Neural crest cell (in vitro differentiated cells): ENCODE data around the gene VPS35L. TPM values are rescaled to one million over a fixed set of nuclear protein-coding genes. Genes with fewer than 3 reads are reported as not detected.

Source experiments
- DNase-seq: peaks from one replicate; pipeline ENCODE4 v3.0.0; 2021; ENCODE audit warnings: low read depth, mixed read lengths, low spot score
- H3K27ac Mint-ChIP-seq: one replicate; pipeline ENCODE4 v1.8.0; 2021; ENCODE audit warnings: mild to moderate bottlenecking, mixed read lengths; ENCODE audit not compliant: unreplicated experiment
- H3K27me3 Mint-ChIP-seq: 2 replicates; pipeline ENCODE4 v1.8.0; 2021; ENCODE audit warnings: low read depth, mild to moderate bottlenecking, mixed read lengths
- H3K36me3 Mint-ChIP-seq: 2 replicates; pipeline ENCODE4 v1.8.0; 2021; ENCODE audit warnings: low read depth, mild to moderate bottlenecking, mixed read lengths
- H3K4me1 Mint-ChIP-seq: 2 replicates; pipeline ENCODE4 v1.8.0; 2021; ENCODE audit warnings: mixed read lengths
- H3K4me3 Mint-ChIP-seq: one replicate; pipeline ENCODE4 v1.8.0; 2021; ENCODE audit warnings: mild to moderate bottlenecking, mixed read lengths
- H3K9me3 Mint-ChIP-seq: 2 replicates; pipeline ENCODE4 v1.8.0; 2021; ENCODE audit warnings: mixed read lengths
- total RNA-seq: library from RNA; stranded (reverse); gene quantifications from 2 replicates; pipeline ENCODE4 v1.2.1, GENCODE V29; 2021
- TF ChIP-seq, protein P1 (sequence below): fragments of 200-600 bp; sonication (generic); conservative IDR thresholded peaks from 2 replicates; pipeline ENCODE4 v1.5.0; 2021; ENCODE audit warnings: antibody characterized with exemption, mild to moderate bottlenecking

VPS35L gene
- total RNA-seq, 1 donor from 2014 or later = 59.1 TPM

DNA sequence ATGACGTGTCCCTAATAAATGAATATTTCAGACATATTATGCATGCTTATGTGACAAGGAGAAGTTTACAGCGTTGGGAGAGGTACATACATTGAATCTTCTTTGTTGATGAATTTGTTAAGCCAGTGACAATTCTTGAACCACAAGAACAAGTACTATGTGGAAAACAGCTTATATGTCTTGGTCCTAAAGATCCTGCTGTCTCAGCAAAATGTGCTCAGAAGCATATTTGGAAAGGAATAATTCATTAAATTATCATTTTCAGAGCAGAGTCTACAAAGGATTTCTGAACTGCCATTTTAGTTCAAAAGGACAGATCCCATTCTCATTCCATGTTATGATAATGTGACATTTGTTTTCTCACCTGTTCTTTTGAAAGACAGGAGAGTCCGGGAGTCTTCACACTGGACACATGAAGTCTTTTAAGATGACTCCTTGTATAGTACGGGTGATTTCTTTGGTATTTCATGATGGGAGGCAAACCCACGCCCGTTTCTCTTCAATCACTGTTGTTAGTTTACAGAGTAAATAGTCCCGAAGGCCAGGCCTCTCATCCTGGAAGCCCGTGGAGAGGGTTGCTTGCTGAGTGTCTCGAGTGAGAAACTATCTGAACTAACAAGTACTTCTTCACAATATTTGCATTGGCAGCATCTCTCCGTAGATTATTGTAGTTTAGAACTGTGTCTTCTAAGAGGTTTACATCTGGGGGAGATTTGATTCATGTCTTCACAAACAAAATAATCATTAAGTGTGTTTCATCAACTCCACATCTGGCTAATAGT is 26.7 kb downstream of the VPS35L start:
- peaks cover 10% of the 10 kb centered on the region for H3K4me1 Mint-ChIP-seq
- H3K27me3 Mint-ChIP-seq = no peaks in the 10 kb centered on the region
- H3K36me3 Mint-ChIP-seq = peaks cover 37% of the 10 kb centered on the region
- no peak for DNase-seq
- H3K27ac Mint-ChIP-seq = no peak overlapping the region
- TF ChIP-seq, protein P1, sequence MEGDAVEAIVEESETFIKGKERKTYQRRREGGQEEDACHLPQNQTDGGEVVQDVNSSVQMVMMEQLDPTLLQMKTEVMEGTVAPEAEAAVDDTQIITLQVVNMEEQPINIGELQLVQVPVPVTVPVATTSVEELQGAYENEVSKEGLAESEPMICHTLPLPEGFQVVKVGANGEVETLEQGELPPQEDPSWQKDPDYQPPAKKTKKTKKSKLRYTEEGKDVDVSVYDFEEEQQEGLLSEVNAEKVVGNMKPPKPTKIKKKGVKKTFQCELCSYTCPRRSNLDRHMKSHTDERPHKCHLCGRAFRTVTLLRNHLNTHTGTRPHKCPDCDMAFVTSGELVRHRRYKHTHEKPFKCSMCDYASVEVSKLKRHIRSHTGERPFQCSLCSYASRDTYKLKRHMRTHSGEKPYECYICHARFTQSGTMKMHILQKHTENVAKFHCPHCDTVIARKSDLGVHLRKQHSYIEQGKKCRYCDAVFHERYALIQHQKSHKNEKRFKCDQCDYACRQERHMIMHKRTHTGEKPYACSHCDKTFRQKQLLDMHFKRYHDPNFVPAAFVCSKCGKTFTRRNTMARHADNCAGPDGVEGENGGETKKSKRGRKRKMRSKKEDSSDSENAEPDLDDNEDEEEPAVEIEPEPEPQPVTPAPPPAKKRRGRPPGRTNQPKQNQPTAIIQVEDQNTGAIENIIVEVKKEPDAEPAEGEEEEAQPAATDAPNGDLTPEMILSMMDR = no peak
- no peak overlapping the region for H3K4me3 Mint-ChIP-seq
- peaks cover 6% of the 10 kb centered on the region for H3K9me3 Mint-ChIP-seq

DNA sequence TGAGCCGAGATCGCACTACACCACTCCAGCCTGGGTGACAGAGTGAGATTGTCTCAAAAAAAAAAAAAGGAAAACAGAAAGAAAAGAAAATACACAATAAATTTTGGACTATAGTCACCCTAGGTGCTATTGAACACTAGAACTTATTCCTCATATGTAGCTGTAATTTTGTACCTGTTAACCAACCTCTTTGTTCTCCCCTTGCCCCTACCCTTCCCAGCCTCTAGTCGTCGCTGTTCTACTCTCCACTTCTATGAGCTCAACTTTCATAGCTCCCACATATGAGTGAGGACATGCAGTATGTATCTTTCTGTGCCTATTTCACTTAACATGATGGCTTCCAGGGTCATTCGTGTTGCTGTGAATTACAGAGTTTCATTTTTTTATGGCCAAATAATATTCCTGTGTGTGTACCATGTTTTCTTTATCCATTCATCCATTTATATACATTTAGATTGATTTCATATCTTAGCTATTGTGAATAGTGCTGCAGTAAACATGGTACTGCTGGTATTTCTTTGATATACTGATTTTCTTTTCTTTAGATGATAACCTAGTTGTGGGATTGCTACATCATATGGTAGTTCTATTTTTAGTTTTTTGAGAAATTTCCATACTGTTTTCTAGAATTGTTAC is 28.3 kb downstream of the VPS35L start:
- no peak overlapping the region for H3K27ac Mint-ChIP-seq
- H3K4me1 Mint-ChIP-seq = peaks cover 4% of the 10 kb centered on the region
- TF ChIP-seq, protein P1 = peak; percentile 85
- DNase-seq = peak; percentile 24
- peaks cover 6% of the 10 kb centered on the region for H3K9me3 Mint-ChIP-seq
- H3K4me3 Mint-ChIP-seq = no peak overlapping the region
- no peaks in the 10 kb centered on the region for H3K27me3 Mint-ChIP-seq
- H3K36me3 Mint-ChIP-seq = peaks cover 32% of the 10 kb centered on the region

DNA sequence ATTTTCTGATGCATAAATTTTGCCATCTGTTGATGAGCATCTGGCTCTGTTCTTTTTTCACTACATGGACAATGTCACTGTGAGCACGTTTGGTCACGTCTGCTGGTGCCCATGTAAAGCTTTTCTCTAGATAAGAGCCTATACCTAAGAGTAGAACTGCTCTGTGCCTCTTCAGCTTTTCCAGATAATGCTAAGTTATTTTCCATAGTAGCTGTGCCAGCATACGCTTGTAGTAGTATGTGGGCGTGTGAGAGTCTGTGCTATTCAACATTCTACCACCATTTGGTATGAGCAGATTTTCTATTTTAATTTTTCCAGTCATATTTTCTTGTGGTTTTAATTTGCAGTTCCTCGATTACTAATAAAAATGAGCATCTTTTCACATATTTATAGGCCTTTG is 33.2 kb downstream of the VPS35L start:
- Mint-ChIP-seq H3K27ac (no peak overlapping the region), H3K4me3 (no peak overlapping the region)
- DNase-seq = no peak

DNA sequence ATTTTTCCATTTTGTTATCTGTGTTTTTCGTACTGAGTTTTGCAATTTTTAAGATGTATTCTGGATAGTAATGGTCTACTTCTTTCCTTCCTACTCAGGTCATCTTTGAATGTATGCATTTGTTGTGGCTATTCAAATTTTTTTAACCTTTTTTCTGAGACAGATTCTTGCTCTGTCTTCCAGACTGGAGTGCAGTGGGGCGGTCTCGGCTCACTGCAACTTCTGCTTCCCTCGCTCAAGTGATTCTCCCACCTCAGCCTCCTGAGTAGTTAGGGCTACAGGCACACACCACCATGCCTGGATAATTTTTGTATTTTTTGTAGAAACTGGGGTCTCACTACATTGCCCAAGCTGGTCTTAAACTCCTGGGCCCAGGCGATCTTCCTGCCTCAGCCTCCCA is 33.6 kb downstream of the VPS35L start:
- DNase-seq = no peak
- TF ChIP-seq, protein P1 = no peak

More for the DNA sequence above, 33.2 kb downstream of the VPS35L start:
- H3K9me3 Mint-ChIP-seq = no peaks in the 10 kb centered on the region
- H3K4me1 Mint-ChIP-seq = no peaks in the 10 kb centered on the region
- TF ChIP-seq, protein P1 = no peak
- H3K27me3 Mint-ChIP-seq = no peaks in the 10 kb centered on the region
- peaks cover 6% of the 10 kb centered on the region for H3K36me3 Mint-ChIP-seq

DNA sequence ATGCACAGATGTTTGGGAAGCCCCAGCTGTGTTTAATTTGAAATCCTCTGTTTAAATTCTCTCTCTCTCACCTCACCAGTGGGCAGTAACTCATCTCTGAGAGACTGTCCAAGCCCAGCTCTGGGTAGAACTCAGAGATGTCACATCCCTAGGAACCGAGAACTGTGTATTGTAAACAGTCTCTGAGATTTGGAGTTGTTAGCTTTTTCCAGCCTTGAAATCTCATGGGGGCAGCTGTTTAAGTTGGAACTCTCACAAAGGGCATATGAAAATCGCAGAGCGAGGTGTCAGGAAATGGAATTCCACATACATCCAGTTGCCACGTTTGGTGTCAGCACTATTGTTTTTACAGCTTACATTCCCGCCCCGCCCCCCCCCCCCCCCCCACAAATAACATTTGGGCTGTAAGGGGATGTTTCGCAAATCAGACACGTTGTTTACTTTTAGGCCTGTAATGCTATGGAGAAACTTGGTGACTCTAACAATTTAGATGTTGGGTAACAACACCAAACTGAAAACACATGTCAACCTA is 34.3 kb downstream of the VPS35L start:
- Mint-ChIP-seq H3K36me3 (peaks cover 3% of the 10 kb centered on the region), H3K27me3 (no peaks in the 10 kb centered on the region), H3K27ac (peak overlapping the region; percentile 90), H3K4me1 (no peaks in the 10 kb centered on the region), H3K4me3 (no peak overlapping the region), H3K9me3 (no peaks in the 10 kb centered on the region)
- DNase-seq = no peak
- TF ChIP-seq, protein P1 = no peak

More for the DNA sequence above, 33.6 kb downstream of the VPS35L start:
- Mint-ChIP-seq H3K4me1 (no peaks in the 10 kb centered on the region), H3K27ac (no peak overlapping the region), H3K36me3 (peaks cover 3% of the 10 kb centered on the region), H3K9me3 (no peaks in the 10 kb centered on the region), H3K27me3 (no peaks in the 10 kb centered on the region), H3K4me3 (no peak overlapping the region)
